ENCODE data around the gene ZC3H10.

The ZC3H10 gene

DNA sequence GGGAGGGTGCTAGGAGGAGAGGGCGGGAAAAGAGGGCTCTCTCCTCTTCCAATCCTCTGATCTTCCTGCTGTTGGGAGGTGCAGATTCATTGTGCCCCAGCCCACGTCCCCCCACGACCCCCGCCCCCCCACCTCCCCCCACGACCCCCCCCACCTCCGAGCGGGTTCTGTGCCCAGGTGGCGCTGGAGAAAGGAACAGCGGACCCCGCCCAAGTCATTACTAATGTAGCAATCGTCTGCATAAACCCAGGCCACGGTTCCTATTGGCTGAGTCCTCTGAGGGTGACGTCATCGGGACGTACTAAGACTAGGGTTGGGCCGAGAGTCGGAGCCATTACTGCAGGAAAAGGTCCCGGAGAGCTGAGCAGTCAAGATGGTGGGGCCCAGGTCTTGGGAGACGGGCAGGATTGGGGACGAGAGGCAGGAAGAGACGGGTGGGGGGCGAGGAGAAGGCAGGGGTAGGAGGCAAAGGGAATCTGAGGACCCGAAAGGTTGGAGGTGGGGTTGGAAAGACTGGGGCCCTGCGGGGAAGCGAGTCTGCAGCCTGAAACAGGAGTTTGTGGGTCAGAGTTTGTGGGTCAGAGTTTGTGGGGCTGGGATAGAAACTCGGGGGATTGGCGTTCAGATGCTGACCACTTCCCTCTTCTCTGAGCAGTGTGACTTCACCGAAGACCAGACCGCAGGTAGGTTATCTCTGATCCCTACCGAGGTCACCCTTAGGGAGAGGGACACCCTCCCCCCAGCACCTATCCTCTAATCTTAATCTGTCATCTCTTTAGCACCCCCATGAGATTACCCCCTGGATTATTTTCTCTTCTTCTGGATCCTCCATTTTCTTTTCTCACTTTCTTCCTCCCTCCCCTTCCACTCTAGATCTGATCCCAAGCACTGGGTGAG is 40.2 kb downstream of the ZC3H10 start, which contains the start of gene MYL6:
MYL6 (plus strand) TSS at position 331 of the 897 bp plus-strand sequence; CDS start at position 374, 43 bp downstream.
- no peak for TF ChIP-seq CTCF (IDR thresholded peaks at IDR 0.05; ENCODE audit: control extremely low read depth, extremely low read depth, low read depth, missing control alignments)
- DNase-seq (ENCODE audit: extremely low spot score): peak; percentile 94
- ChIA-PET POLR2A (interaction anchor here (0.6 to 1.0 kb wide), 3 partner anchors 30 to 493 kb away, joined by 3 read pairs; partner anchors contain the start of gene ESYT1), CTCF (interaction anchor here (0.7 to 2.2 kb wide), 10 partner anchors 14 to 479 kb away, joined by 3 to 10 read pairs (median 6); partner anchors contain the start of genes ESYT1, SMARCC2, STAT2 and ZC3H10)

DNA sequence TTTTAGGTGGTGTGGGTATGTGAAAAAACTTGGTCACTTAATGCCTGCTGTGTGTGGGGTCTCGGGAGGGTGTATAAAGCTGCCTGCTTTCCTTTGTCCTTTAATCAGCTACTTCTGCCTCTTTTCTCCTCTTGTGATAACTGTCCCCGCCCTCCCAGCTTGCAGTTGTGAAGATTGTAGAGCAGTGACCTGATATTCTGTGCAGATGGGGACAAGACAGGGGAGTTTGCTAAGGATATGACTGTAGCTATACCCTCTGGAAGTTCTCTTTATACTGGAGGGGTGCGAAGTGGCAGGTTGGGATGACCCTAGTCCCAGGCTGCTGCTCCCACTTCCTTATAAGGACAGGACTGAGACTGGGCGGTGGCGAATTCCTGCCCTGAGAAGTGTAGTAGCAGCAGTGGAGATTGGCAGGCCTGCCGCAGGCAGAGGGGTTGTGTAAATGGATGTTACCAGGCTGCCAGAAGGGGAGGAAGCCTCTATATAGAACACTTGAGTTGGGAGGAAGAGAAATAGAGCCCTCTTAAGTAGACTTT is 40.9 kb downstream of the ZC3H10 start:
- peak; percentile 38 for DNase-seq (ENCODE audit: extremely low spot score)
- ChIA-PET CTCF (interaction anchor here (0.7 to 2.2 kb wide), 12 partner anchors 13 to 478 kb away, joined by 3 to 10 read pairs (median 5); partner anchors contain the start of genes ESYT1, SMARCC2, STAT2 and ZC3H10), POLR2A (interaction anchor here (0.5 to 1.4 kb wide), 3 partner anchors 8 to 91 kb away, joined by 3 to 8 read pairs (median 6); partner anchors contain the start of gene SMARCC2)

GRCh38 chr12:56159482-56160192 is 41.6 kb downstream of the ZC3H10 start:
- POLR2A ChIA-PET: interaction anchor here (0.5 to 1.4 kb wide), 2 partner anchors 7 to 29 kb away, joined by 6 to 8 read pairs; partner anchors contain the start of gene SMARCC2
- CTCF ChIA-PET: interaction anchor here (1.0 to 7.0 kb wide), 11 partner anchors 12 to 201 kb away, joined by 3 to 47 read pairs (median 7); partner anchors contain the start of genes ESYT1, SMARCC2, STAT2 and ZC3H10
- no peak for DNase-seq (ENCODE audit: extremely low spot score)
- TF ChIP-seq CTCF (IDR thresholded peaks at IDR 0.05; ENCODE audit: control extremely low read depth, extremely low read depth, low read depth, missing control alignments): no peak

More for the DNA sequence above, 40.9 kb downstream of the ZC3H10 start:
- no peak for TF ChIP-seq CTCF (IDR thresholded peaks at IDR 0.05; ENCODE audit: control extremely low read depth, extremely low read depth, low read depth, missing control alignments)

GRCh38 chr12:56160193-56160763 is 42.2 kb downstream of the ZC3H10 start:
- ChIA-PET POLR2A (interaction anchor here (1.0 to 1.8 kb wide), 3 partner anchors 28 to 44 kb away, joined by 3 to 9 read pairs (median 8); partner anchors contain the start of genes RPL41 and SMARCC2), CTCF (interaction anchor here (1.0 to 7.0 kb wide), 7 partner anchors 11 to 35 kb away, joined by 3 to 47 read pairs (median 6); partner anchors contain the start of genes ESYT1 and SMARCC2)
- no peak for DNase-seq (ENCODE audit: extremely low spot score)
- TF ChIP-seq CTCF (IDR thresholded peaks at IDR 0.05; ENCODE audit: control extremely low read depth, extremely low read depth, low read depth, missing control alignments): no peak

GRCh38 chr12:56160894-56161689 is 43.0 kb downstream of the ZC3H10 start:
- no peak for DNase-seq (ENCODE audit: extremely low spot score)
- TF ChIP-seq CTCF (IDR thresholded peaks at IDR 0.05; ENCODE audit: control extremely low read depth, extremely low read depth, low read depth, missing control alignments): no peak
- ChIA-PET POLR2A (interaction anchor here (0.5 to 2.9 kb wide), 11 partner anchors 9 to 556 kb away, joined by 3 to 15 read pairs (median 4); partner anchors contain the start of genes ESYT1, PA2G4, RPL41 and SMARCC2), CTCF (interaction anchor here (0.8 to 7.0 kb wide), 10 partner anchors 12 to 97 kb away, joined by 3 to 47 read pairs (median 6); partner anchors contain the start of genes ANKRD52, ESYT1, RNF41 and SMARCC2)

All from GM10248 (cell line).